IMR-90 (cell line): ENCODE measurements around the gene CD3E. TPM values are rescaled to one million over a fixed set of nuclear protein-coding genes. Genes with fewer than 3 reads are reported as not detected.

ENCODE experiments used
- ATAC-seq: fragments of 200-7000 bp; cut with Tn5 transposase; 2 replicates; pipeline ENCODE4 v1.9.1; 2020; ENCODE audit warnings: low read depth, mild to moderate bottlenecking, moderate library complexity
- BruUV-seq: library from RNA; stranded (reverse); fragments of 400-500 nt; replicated peaks from 2 replicates; lab custom pipeline; 2021; lab: Mats Ljungman, UMichigan
- CTCF ChIA-PET: fragments of 300-600 bp; formaldehyde crosslinking; extraction: SDS; loops from one replicate; lab custom pipeline; 2021; ENCODE audit warnings: antibody characterized with exemption; lab: Yijun Ruan, JAX
- POLR2A ChIA-PET: fragments of 300-600 bp; sonication (Branson Sonifier 250); formaldehyde crosslinking; loops from one replicate; lab custom pipeline; 2022; ENCODE audit warnings: antibody characterized with exemption; ENCODE audit not compliant: unreplicated experiment; lab: Charles Lee
- DNase-seq: peaks from one replicate; pipeline ENCODE4 v3.0.0; 2013
- H2AFZ ChIP-seq: replicated peaks from 2 replicates; pipeline ENCODE3; 2013; ENCODE audit warnings: low read length, mild to moderate bottlenecking; ENCODE audit not compliant: poor library complexity
- H2AK5ac ChIP-seq: 2 replicates; pipeline ENCODE4 v1.6.1; 2013; ENCODE audit warnings: low read depth, low read length, inconsistent platforms
- H2AK9ac ChIP-seq: replicated peaks from 2 replicates; pipeline ENCODE3; 2013; ENCODE audit warnings: mild to moderate bottlenecking, low read depth, low read length, moderate library complexity; ENCODE audit not compliant: poor library complexity
- H2BK120ac ChIP-seq: 2 replicates; pipeline ENCODE4 v1.6.1; 2013; ENCODE audit warnings: low read depth, low read length, inconsistent platforms
- H2BK15ac ChIP-seq: 3 replicates; pipeline ENCODE4 v1.6.1; 2013; ENCODE audit warnings: low read depth, low read length, inconsistent platforms
- H2BK20ac ChIP-seq: 2 replicates; pipeline ENCODE4 v1.6.1; 2013; ENCODE audit warnings: low read depth, mild to moderate bottlenecking, inconsistent platforms, low read length, moderate library complexity
- H2BK5ac ChIP-seq: 2 replicates; pipeline ENCODE4 v1.6.1; 2013; ENCODE audit warnings: mild to moderate bottlenecking, low read depth, low read length, inconsistent platforms; ENCODE audit not compliant: poor library complexity, severe bottlenecking
- H3K14ac ChIP-seq: replicated peaks from 2 replicates; pipeline ENCODE4 v1.6.1; 2013; ENCODE audit warnings: low read depth, low read length, inconsistent platforms
- H3K18ac ChIP-seq: 2 replicates; pipeline ENCODE4 v1.6.1; 2013; ENCODE audit warnings: low read depth, low read length, control low read depth
- H3K23ac ChIP-seq: 2 replicates; pipeline ENCODE4 v1.6.1; 2013; ENCODE audit warnings: low read depth, low read length, inconsistent platforms
- H3K27ac ChIP-seq: 2 replicates; pipeline ENCODE4 v1.5.1; 2013; ENCODE audit warnings: mild to moderate bottlenecking, control low read depth, low read length; ENCODE audit not compliant: insufficient read depth
- H3K27me3 ChIP-seq: 2 replicates; pipeline ENCODE4 v1.6.1; 2013; ENCODE audit warnings: low read length; ENCODE audit not compliant: control insufficient read depth, insufficient read depth
- H3K36me3 ChIP-seq: 2 replicates; pipeline ENCODE4 v1.6.1; 2013; ENCODE audit warnings: low read length, mixed read lengths; ENCODE audit not compliant: control insufficient read depth, insufficient read depth
- H3K4ac ChIP-seq: 2 replicates; pipeline ENCODE4 v1.6.1; 2013; ENCODE audit warnings: low read depth, low read length, inconsistent platforms
- H3K4me1 ChIP-seq: 2 replicates; pipeline ENCODE4 v1.6.1; 2013; ENCODE audit warnings: low read length, mixed read lengths; ENCODE audit not compliant: control insufficient read depth, insufficient read depth
- H3K4me2 ChIP-seq: 2 replicates; pipeline ENCODE4 v1.6.1; 2013; ENCODE audit warnings: low read depth, mild to moderate bottlenecking, control low read depth, low read length, moderate library complexity
- H3K4me3 ChIP-seq: 2 replicates; pipeline ENCODE4 v1.5.1; 2013; ENCODE audit warnings: low read depth, mild to moderate bottlenecking, control low read depth, low read length, moderate library complexity; ENCODE audit not compliant: insufficient read depth
- H3K56ac ChIP-seq: 2 replicates; pipeline ENCODE4 v1.6.1; 2013; ENCODE audit warnings: low read length, inconsistent platforms; ENCODE audit not compliant: insufficient read depth; ENCODE audit errors: extremely low read depth
- H3K79me1 ChIP-seq, 2 experiments: 2 replicates each; pipeline ENCODE4 v1.6.1; 2013; ENCODE audit warnings: low read length in 2 of 2, inconsistent platforms in 1 of 2, low read depth in 1 of 2
- H3K9ac ChIP-seq: 2 replicates; pipeline ENCODE4 v1.6.1; 2013; ENCODE audit warnings: low read depth, low read length, control low read depth
- H3K9me1 ChIP-seq: 2 replicates; pipeline ENCODE4 v1.6.1; 2013; ENCODE audit warnings: low read length, inconsistent platforms; ENCODE audit not compliant: insufficient read depth
- H3K9me3 ChIP-seq: 2 replicates; pipeline ENCODE4 v1.6.1; 2013; ENCODE audit warnings: low read length; ENCODE audit not compliant: control insufficient read depth, insufficient read depth
- H4K20me1 ChIP-seq: 2 replicates; pipeline ENCODE4 v1.6.1; 2013; ENCODE audit warnings: low read length, inconsistent platforms; ENCODE audit not compliant: insufficient read depth
- H4K5ac ChIP-seq: 2 replicates; pipeline ENCODE4 v1.6.1; 2013; ENCODE audit warnings: mild to moderate bottlenecking, low read depth, low read length, control low read depth
- H4K8ac ChIP-seq, 2 experiments: 2 replicates each; pipeline ENCODE4 v1.6.1; 2013; ENCODE audit warnings: low read depth in 2 of 2, low read length in 2 of 2, control low read depth in 1 of 2, inconsistent platforms in 1 of 2
- H4K91ac ChIP-seq: 2 replicates; pipeline ENCODE4 v1.6.1; 2013; ENCODE audit warnings: low read depth, low read length, inconsistent platforms; ENCODE audit not compliant: insufficient read depth
- CEBPB ChIP-seq: IDR thresholded peaks from 2 replicates; pipeline ENCODE4 v1.6.1; 2012; ENCODE audit warnings: low read depth, low read length, improper control_type of control experiment
- MAFK ChIP-seq: IDR thresholded peaks from 2 replicates; pipeline ENCODE4 v1.6.1; 2012; ENCODE audit warnings: low read depth, low read length, improper control_type of control experiment
- MAZ ChIP-seq: IDR thresholded peaks from 2 replicates; pipeline ENCODE4 v1.6.1; 2012; ENCODE audit warnings: low read depth, mild to moderate bottlenecking, low read length, improper control_type of control experiment, moderate library complexity, borderline replicate concordance
- POLR2A ChIP-seq: IDR thresholded peaks from 2 replicates; pipeline ENCODE4 v1.6.1; 2012; ENCODE audit warnings: mild to moderate bottlenecking, low read depth, low read length
- RAD21 ChIP-seq: IDR thresholded peaks from 2 replicates; pipeline ENCODE4 v1.6.1; 2012; ENCODE audit warnings: low read length, improper control_type of control experiment
- RCOR1 ChIP-seq: IDR thresholded peaks from 2 replicates; pipeline ENCODE4 v1.6.1; 2012; ENCODE audit warnings: mild to moderate bottlenecking, low read length, improper control_type of control experiment; ENCODE audit not compliant: insufficient replicate concordance
- whole genome bisulfite sequencing, 2 experiments: methylation state at CpG; one replicate each; pipeline versions ENCODE4 v1.1.5 to v1.1.7; 2013; ENCODE audit warnings: missing lambda C conversion rate in 2 of 2; ENCODE audit not compliant: insufficient read length in 1 of 2; ENCODE audit errors: extremely low coverage in 2 of 2; 5-methylcytosine and 5-hydroxymethylcytosine counted together
- dilution Hi-C: fragments of 300-500 bp; cut with HindIII; formaldehyde crosslinking; loops from one replicate; pipeline ENCODE4 v1.14.3; 2018; ENCODE audit warnings: low sequenced_read_pairs; ENCODE audit not compliant: unreplicated experiment
- in situ Hi-C: fragments of 300-500 bp; cut with MboI; formaldehyde crosslinking; loops from 3 replicates; pipeline ENCODE4 v1.14.3; 2019; ENCODE audit warnings: low sequenced_read_pairs, inconsistent platforms, mixed read lengths
- intact Hi-C: fragments of 100-400 bp; cut with micrococcal nuclease; formaldehyde crosslinking; loops from 2 replicates; pipeline ENCODE4 v1.10.0; 2022
- polyA plus RNA-seq, 3 experiments: library from polyadenylated mRNA; depleted of rRNA; stranded (reverse); fragments of >200 nt; gene quantifications; 2 replicates each; pipeline ENCODE4 v1.2.3, GENCODE V29; 2012; ENCODE audit warnings: low replicate concordance in 1 of 3
- total RNA-seq: library from RNA; depleted of rRNA; stranded (reverse); fragments of >200 nt; gene quantifications from 2 replicates; pipeline ENCODE4 v1.2.3, GENCODE V29; 2012
- TF ChIP-seq, protein P1 (sequence below): fragments of 150-350 bp; IDR thresholded peaks from 2 replicates; pipeline ENCODE4 v1.6.1; 2016; ENCODE audit warnings: low read depth, mild to moderate bottlenecking, low read length, moderate library complexity, borderline replicate concordance

CD3E gene
- total and polyA plus RNA-seq, 2 of the 4 experiments (the other 2 are of a cell fraction): not detected

DNA sequence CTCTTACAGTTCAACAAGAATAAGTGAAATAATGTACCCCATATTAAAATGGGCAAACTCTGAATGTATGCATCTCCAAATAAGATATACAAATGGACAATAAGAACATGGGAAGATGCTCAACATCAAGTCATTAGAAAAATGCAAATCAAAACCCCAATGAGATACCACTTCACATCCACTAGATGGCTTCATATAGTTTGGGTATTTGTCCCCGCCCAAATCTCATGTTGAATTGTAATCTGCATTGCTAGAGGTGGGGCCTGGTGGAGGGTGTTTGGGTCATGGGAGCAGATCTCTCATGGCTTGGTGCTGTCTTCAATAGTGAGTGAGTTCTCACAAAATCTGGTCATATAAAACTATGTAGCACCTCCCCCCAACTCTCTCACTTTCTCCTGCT lies 46.1 kb upstream of the CD3E start:
- no peak overlapping the region for H4K91ac ChIP-seq
- H2BK20ac ChIP-seq: no peak overlapping the region
- CTCF ChIA-PET: no interaction called here
- no peak overlapping the region for H3K4ac ChIP-seq
- no peak overlapping the region for H3K9ac ChIP-seq
- no peak for ATAC-seq
- peaks cover 9% of the 10 kb centered on the region for H3K27me3 ChIP-seq
- no peaks in the 10 kb centered on the region for H3K4me1 ChIP-seq
- H4K20me1 ChIP-seq: no peaks in the 10 kb centered on the region
- POLR2A ChIA-PET: no interaction called here
- no peak overlapping the region for H3K4me3 ChIP-seq
- no peak overlapping the region for H2BK15ac ChIP-seq
- no peak overlapping the region for H4K8ac ChIP-seq
- no peak overlapping the region for H2AK9ac ChIP-seq
- intact Hi-C loops (no loop called here), dilution Hi-C loops (no loop called here), in situ Hi-C loops (no loop called here)
- DNase-seq: no peak
- no peak overlapping the region for H3K4me2 ChIP-seq
- no peak overlapping the region for H3K27ac ChIP-seq
- no peaks in the 10 kb centered on the region for H3K36me3 ChIP-seq
- no peak overlapping the region for H2BK5ac ChIP-seq
- no peak overlapping the region for H2BK120ac ChIP-seq
- no peak overlapping the region for H3K14ac ChIP-seq
- H3K79me1 ChIP-seq: no peaks in the 10 kb centered on the region
- no TSS peak for BruUV-seq
- no peaks in the 10 kb centered on the region for H3K9me3 ChIP-seq
- H2AK5ac ChIP-seq: no peak overlapping the region
- no peak overlapping the region for H3K56ac ChIP-seq
- WGBS, 2 experiments: no CpG with 5 or more reads among the region's 1 CpG
- H3K9me1 ChIP-seq: no peaks in the 10 kb centered on the region
- TF ChIP-seq MAFK: no peak
- TF ChIP-seq CEBPB: no peak
- TF ChIP-seq MAZ: no peak
- no peak for TF ChIP-seq RAD21
- TF ChIP-seq POLR2A: no peak
- TF ChIP-seq, protein P1, sequence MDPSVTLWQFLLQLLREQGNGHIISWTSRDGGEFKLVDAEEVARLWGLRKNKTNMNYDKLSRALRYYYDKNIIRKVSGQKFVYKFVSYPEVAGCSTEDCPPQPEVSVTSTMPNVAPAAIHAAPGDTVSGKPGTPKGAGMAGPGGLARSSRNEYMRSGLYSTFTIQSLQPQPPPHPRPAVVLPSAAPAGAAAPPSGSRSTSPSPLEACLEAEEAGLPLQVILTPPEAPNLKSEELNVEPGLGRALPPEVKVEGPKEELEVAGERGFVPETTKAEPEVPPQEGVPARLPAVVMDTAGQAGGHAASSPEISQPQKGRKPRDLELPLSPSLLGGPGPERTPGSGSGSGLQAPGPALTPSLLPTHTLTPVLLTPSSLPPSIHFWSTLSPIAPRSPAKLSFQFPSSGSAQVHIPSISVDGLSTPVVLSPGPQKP: no peak
- no peak for TF ChIP-seq RCOR1
- no peak overlapping the region for H4K5ac ChIP-seq
- H3K18ac ChIP-seq: no peak overlapping the region
- no peak overlapping the region for H2AFZ ChIP-seq
- no peak overlapping the region for H3K23ac ChIP-seq
